Measurements from ENCODE around the gene ZBTB6. TPM values are rescaled to one million over a fixed set of nuclear protein-coding genes. Genes with fewer than 3 reads are reported as not detected.
A peak's percentile ranks its signal among the peaks of the same experiment; 100 is the strongest.

Gene ZBTB6
- total and polyA plus RNA-seq, 9 of the 15 experiments (the other 6 are each of a cell fraction or from before 2014, with no cell fraction given), result 1.4 to 7.2 (median 5.3) TPM

GRCh38 chr9:122940454-122940748 lies 27.3 kb upstream of the ZBTB6 start (continued):
- no peak for TF ChIP-seq GTF3C2 (IDR thresholded peaks at IDR 0.05; ENCODE audit: borderline replicate concordance, extremely low read depth, insufficient read length)
- no peak for TF ChIP-seq VEZF1 (CRISPR knock-in tag; IDR thresholded peaks at IDR 0.05)
- peak; percentile 32 for TF ChIP-seq ZNF280A (IDR thresholded peaks at IDR 0.05; ENCODE audit: low read depth, partially characterized antibody)
- TF ChIP-seq L3MBTL2 (IDR thresholded peaks at IDR 0.05), result 0 out of 2 replicates have a peak, but pooled peaks have one; percentile 42
- TF ChIP-seq RAD21 (CRISPR knock-in tag; conservative IDR thresholded peaks at IDR 0.05 in 1 of 2, IDR thresholded peaks at IDR 0.05 in 1 of 2), result no peak
- no peak for TF ChIP-seq YY1 (IDR thresholded peaks at IDR 0.05; ENCODE audit: borderline replicate concordance in 1 of 3, control insufficient read depth in 1 of 3, extremely low read depth in 1 of 3, insufficient read depth in 3 of 3, insufficient read length in 1 of 3, insufficient replicate concordance in 2 of 3, low read depth in 1 of 3, low read length in 2 of 3)
- TF ChIP-seq CHAMP1 (IDR thresholded peaks at IDR 0.05), result no peak
- TF ChIP-seq NFYB (IDR thresholded peaks at IDR 0.05; ENCODE audit: extremely low read depth, insufficient read length), result no peak
